Measurements from ENCODE around the gene RUVBL1. TPM values are rescaled to one million over a fixed set of nuclear protein-coding genes. Genes with fewer than 3 reads are reported as not detected.

RUVBL1 gene
- total and polyA plus RNA-seq, 2 of the 4 experiments (the other 2 are of a cell fraction), result 68.7 to 83.3 TPM

- CTCF ChIA-PET, result no interaction called here
- no peak overlapping the region for H4K91ac ChIP-seq (ENCODE audit: insufficient read depth, low read depth, low read length)
- no peak overlapping the region for H3K18ac ChIP-seq (ENCODE audit: low read depth, low read length)
- no peaks in the 10 kb centered on the region for H3K9me3 ChIP-seq (ENCODE audit: control insufficient read depth, insufficient read depth, low read length)
- H3K79me1 ChIP-seq (ENCODE audit: low read depth in 1 of 2, low read length in 2 of 2), result no peaks in the 10 kb centered on the region
- TF ChIP-seq CHD1 (IDR thresholded peaks at IDR 0.05; ENCODE audit: low read depth, low read length) (no peak), RAD21 (IDR thresholded peaks at IDR 0.05; ENCODE audit: low read length) (no peak), MXI1 (IDR thresholded peaks at IDR 0.05; ENCODE audit: borderline replicate concordance, low read depth, low read length) (no peak), NFE2L2 (IDR thresholded peaks at IDR 0.05; ENCODE audit: low read depth, low read length) (no peak), SMC3 (IDR thresholded peaks at IDR 0.05; ENCODE audit: low read depth, low read length) (no peak), POLR2A (IDR thresholded peaks at IDR 0.05; ENCODE audit: low read depth, low read length) (no peak)
- no peak; the same call in 1 of the 2 replicates for ATAC-seq (ENCODE audit: low read depth)
- in situ Hi-C loops (cut with MboI; ENCODE audit: low sequenced_read_pairs), result no loop called here
- no peaks in the 10 kb centered on the region for H3K9me1 ChIP-seq (ENCODE audit: insufficient read depth, low read length)
- H2BK20ac ChIP-seq (ENCODE audit: low read depth, low read length), result no peak overlapping the region
- no peak overlapping the region for H2BK5ac ChIP-seq (ENCODE audit: low read depth, low read length, poor library complexity, severe bottlenecking)
- DNase-seq, result no peak
- no peak overlapping the region for H3K56ac ChIP-seq (ENCODE audit: extremely low read depth, insufficient read depth, low read length)
- no peak overlapping the region for H3K4me3 ChIP-seq (ENCODE audit: insufficient read depth, low read depth, low read length)
- H4K8ac ChIP-seq (ENCODE audit: low read depth in 2 of 2, low read length in 2 of 2), result no peak overlapping the region
- H4K5ac ChIP-seq (ENCODE audit: low read depth, low read length), result no peak overlapping the region
- H4K20me1 ChIP-seq (ENCODE audit: insufficient read depth, low read length), result no peaks in the 10 kb centered on the region
- H3K14ac ChIP-seq (replicated peaks; ENCODE audit: low read depth, low read length), result no peak overlapping the region
- no peak overlapping the region for H3K27ac ChIP-seq (ENCODE audit: insufficient read depth, low read length)
- no TSS peak for BruUV-seq (replicated peaks)
- H3K23ac ChIP-seq (ENCODE audit: low read depth, low read length), result no peak overlapping the region
- H3K36me3 ChIP-seq (ENCODE audit: control insufficient read depth, insufficient read depth, low read length), result no peaks in the 10 kb centered on the region
- no peak overlapping the region for H3K4me2 ChIP-seq (ENCODE audit: low read depth, low read length)
- dilution Hi-C loops (cut with HindIII; ENCODE audit: low sequenced_read_pairs, unreplicated experiment), result no loop called here
- H3K9ac ChIP-seq (ENCODE audit: low read depth, low read length), result no peak overlapping the region
- no peak overlapping the region for H2BK15ac ChIP-seq (ENCODE audit: low read depth, low read length)
- peaks cover 32% of the 10 kb centered on the region for H3K27me3 ChIP-seq (ENCODE audit: control insufficient read depth, insufficient read depth, low read length)
- H2AFZ ChIP-seq (replicated peaks; ENCODE audit: low read length, poor library complexity), result no peak overlapping the region
- no peak overlapping the region for H2BK120ac ChIP-seq (ENCODE audit: low read depth, low read length)
- H3K4ac ChIP-seq (ENCODE audit: low read depth, low read length), result no peak overlapping the region
- WGBS, 2 experiments (ENCODE audit: extremely low coverage in 2 of 2, insufficient read length in 1 of 2), result no CpG with 5 or more reads among the region's 1 CpG
- intact Hi-C loops (cut with micrococcal nuclease), result no loop called here
- H3K4me1 ChIP-seq (ENCODE audit: control insufficient read depth, insufficient read depth, low read length), result no peaks in the 10 kb centered on the region
- POLR2A ChIA-PET (ENCODE audit: unreplicated experiment), result no interaction called here
- H2AK5ac ChIP-seq (ENCODE audit: low read depth, low read length), result no peak overlapping the region
- no peak overlapping the region for H2AK9ac ChIP-seq (replicated peaks; ENCODE audit: low read depth, low read length, poor library complexity)
Observed at GRCh38 chr3:128041344-128041743, 82.3 kb downstream of the RUVBL1 start.

Measured in IMR-90 (cell line).